HG02642 (cell line): Measurements from ENCODE around the gene ACAD9.
"Not testable (repeated sequence)": the region's sequence is repeated elsewhere in the genome, so short reads cannot be mapped to it uniquely, and the experiment has no call there.

Experiments
- ATAC-seq: cut with Tn5 transposase; IDR thresholded peaks from one replicate; pipeline ENCODE4 v1.9.1; 2021; ENCODE audit warnings: mild to moderate bottlenecking; ENCODE audit not compliant: unreplicated experiment, poor library complexity

The ACAD9 gene

DNA sequence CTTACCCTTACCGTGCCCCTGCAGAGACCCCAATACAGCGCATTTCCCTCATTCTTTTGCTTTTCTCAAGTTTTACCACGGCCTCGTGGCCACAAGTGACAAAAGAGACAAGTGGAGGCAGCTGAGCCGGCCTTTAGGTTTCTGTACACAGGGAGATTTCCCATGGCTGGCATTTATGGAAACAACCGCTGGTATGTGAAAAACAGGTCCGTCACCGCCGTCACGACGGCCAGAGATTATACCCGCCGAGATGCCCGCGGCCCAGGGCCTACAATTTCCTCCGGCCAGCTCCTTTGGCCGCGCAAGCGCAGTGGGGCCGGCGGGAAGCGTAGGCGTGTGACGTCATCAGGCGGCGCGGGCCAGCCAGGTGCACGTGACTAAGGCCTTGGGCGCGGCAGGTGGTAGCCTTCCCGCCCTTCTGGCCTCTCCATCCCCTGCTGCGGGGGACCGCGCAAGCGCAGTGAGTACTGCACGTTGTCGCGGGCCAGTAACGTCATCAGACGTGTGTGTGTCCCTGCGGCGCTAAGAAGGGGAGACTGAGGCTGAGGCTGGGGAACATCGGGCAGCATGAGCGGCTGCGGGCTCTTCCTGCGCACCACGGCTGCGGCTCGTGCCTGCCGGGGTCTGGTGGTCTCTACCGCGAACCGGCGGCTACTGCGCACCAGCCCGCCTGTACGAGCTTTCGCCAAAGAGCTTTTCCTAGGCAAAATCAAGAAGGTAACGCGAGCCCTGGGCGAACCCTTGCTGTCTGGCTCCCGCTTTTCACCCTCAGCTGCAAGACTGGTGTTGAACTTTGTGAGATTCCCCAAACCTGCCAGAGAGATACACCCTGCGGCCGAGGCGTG, at the start of gene ACAD9:
Gene ACAD9 (plus strand): TSS at position 496 of the 845 bp plus-strand sequence. CDS start 72 bp downstream, at position 568.
- peak; percentile 93 for ATAC-seq

DNA sequence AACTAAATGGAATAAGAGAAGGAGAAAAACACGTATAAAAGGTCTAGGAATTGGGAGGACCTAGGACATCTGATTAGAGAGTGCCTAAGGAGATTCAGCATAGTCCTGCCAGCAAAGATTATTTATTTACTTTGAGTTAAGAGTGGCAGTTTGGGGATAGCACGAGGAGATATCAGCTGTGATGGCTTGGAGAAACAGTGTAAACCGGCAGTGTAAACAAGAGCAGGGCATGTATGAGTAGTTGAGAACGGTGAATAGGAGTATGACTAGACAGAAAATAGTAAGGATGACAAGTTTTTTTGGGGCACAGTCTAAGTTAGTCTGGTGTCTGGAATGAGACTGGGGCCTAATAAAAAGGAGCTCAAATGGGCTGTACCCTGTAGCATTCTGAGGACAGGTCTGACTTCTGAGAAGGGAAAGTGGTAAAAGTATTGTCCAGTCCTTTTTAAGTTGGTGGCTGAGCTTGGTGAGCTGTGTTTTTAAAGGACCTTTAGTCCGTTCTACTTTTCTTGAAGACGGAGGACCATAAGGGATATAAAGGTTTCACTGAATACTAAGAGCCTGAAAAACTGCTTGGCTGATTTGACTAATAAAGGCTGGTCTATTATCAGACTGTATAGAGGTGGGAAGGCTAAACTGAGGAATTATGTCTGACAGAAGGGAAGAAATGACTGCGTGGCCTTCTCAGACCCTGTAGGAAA, 49.3 kb upstream of the ACAD9 start:
- ATAC-seq: not testable (repeated sequence)

DNA sequence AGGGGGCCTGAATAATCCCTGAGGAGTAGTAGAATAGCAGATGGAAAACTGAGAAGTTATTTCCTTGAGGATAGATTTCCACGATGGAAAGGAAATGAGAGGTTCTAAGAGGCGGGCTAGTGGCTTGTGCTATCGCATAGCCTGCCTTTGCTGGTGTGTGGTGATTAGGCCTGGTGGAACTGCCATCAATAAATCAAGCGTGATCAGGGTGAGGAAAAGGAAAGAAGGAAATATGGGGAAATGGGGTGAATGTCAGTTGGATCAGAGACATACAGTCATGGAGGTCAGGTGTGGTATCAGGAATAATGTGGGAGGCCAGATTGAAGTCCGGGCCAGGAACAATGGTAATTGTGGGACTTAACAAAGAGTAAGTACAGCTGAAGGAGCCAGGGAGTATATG, 48.7 kb upstream of the ACAD9 start:
- not testable (repeated sequence) for ATAC-seq

DNA sequence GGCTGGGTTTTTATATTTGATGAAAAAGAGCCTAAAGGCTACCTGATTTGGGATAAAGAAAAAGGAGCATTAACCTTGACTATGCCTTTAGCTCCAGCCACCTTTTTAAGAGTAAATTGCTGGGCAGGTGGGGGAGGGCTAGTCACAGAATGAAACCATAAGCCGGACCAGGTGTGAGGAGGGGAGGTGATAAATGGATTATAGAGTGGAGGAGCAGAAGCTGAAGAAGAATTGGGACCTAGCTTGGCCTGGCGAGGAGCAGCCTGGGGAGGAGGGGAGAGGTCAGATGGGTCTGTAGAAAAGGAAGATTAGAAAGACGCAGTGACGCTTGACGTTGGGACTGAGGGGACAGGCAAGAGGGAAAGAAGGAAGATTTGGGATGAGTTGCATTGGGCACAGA, 46.4 kb upstream of the ACAD9 start:
- not testable (repeated sequence) for ATAC-seq

DNA sequence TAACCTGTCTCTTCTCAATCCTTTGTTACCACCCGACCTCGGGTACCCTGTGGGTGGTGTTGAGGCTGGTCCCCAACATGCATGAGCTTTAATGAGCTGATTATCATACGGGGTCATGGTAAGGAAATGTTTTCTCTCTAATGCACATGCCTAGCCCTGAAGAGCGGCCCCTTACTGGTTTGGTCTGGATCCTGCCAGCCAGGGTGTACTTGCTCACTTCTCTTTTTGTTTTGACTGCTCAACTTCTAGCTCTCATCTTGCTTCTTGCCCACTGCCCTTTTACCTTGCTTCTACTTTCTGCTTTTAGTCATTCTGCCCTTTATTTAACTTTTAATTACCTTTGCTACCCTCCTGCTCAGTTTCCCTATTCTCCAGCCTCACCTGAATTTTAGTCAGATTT, 44.3 kb upstream of the ACAD9 start:
- no peak for ATAC-seq

DNA sequence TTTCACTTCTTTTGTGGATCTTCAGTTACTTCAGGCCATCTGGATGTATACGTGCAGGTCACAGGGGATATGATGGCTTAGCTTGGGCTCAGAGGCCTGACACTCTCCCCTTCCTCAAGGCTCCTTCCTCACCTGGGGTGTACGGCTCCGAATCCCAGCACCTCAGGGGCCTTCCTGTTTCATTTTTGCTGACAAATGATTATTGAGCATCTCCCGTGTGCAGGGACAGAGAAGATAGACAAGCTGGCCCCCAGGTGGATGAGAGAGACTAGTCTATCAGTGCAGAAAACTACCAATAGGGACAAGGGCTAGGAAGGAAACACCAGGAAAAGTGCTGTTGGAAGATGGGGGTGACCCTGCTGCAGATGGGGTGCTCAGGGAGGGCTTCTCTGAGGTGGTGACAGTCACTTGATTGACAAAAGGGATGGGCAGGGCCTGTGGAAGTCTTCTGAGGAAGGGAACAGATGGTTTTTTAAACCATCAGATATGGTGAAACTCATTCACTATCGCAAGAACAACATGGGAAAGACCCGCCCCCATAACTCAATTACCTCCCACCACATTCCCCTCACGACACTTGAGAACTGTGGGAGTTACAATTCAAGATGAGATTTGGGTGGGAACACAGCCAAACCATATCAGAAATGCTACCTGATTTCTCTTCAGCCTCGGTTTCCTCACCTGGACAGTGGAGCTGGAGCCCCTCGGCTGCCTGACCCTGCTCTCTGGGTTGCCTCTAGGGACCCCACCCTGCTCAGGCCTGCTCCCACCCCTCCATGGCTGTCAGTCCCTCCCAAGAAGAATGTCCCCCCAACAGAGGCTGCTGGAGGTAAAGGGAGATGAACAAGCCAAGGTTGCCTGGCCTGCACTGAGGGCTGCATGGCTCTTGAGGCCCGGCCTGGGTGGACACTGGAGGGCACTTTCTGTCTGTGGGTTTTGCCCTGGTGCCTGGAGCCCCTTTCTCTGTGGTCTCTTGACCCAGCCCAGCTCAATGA, 37.2 kb upstream of the ACAD9 start:
- no peak for ATAC-seq

DNA sequence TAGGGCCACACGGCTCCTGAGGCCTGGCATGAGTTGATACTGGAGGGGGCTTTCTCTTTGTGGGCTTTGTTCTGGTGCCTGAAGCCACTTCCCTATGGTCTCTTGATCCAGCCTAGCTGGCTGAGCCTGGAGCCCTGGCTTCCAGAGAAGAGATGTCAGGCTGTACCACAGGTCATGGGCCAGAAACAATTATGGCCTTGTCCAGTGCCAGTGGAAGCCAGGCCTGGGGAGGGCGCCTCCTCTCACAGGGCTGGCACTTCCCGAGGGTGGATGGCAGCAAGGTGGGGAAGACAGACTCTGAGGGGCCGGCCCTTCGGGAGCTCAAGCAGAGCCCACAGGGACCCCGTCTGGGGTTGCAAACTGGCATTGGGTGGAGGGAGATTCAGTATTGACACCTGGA, 34.9 kb upstream of the ACAD9 start:
- no peak for ATAC-seq

DNA sequence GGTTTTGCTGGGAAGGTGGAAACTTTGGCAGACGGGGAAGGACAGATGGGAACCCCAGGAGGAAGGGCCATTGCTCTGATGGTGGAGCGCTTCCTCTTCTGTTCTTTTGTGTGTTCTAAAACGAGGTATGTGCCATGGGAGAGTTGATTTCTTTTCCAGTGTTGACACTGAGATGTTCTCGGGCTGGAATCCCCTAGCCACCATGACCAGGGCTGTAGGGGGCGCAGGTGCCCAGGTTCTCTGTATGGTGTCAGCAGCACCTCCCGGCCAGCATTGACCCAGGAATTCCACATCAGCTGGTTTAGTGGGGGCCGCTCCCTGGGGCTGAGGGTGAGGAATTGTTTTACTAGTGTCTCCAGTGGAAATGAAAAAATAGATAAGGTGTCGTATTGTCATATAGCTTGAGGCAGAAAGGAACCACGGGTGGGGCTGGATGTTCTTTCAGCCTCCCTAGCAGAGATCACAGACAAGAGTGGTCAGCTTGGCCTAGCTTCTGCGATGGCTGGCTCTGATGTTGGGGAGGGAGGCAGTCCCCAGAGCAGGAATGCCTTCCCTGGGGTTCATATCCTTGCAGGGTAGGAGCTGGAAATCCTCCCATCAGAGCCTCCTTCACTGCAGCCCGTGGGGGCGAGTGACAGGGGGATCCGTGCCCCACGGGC, 34.2 kb upstream of the ACAD9 start:
- ATAC-seq: no peak

DNA sequence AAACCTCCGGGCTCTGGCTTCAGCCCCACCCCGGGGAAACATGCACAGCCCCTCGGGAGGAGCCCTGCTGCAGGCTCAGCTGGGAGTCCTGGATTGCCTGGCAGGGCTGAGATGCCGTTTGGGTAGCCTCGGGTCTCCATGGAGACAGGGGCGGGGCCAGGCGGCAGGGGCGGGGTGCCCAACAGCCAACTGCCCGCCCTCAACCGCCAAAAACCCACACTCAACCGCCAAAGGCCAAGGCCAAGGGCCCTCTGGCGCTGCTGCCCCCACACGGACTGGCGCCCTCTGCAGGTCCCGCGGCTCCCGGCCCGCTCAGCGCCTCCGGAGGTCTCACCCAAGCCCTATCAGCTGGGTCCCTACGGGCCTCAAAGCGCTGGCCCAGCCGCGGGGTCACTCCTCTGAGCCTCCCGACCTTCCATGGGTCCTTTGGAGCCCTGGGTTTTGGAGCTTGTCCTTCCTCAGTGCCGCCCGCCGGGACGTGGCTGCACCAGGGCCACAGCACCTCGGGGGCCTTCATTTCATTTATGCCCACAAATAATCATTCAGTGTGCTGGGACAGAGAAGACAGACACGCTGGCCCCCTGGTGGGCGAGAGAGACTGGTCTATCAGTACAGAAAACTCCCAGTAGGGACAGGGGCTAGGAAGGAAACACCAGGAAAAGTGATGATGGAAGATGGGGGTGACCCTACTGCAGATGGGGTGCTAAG, 33.5 kb upstream of the ACAD9 start:
- peak; percentile 70 for ATAC-seq

DNA sequence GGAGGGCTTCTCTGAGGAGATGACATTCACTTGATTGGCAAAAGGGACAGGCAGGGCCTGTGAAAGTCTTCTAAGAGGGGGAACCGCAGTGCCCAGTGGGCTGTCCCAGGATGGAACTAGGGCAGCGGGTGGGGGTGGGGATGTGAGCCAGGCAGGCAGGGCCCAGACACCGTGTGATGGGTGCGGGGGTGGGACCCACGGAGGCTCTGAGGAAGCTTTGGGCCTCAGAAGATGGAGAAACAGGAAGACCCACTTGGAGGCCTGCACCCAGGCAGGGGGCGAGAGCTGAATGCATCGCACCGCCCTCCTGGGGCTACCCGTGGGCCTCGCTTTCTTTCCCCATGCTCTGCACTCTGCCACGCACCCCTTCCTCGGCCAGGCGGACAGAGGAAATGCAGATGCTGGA, 32.9 kb upstream of the ACAD9 start:
- no peak for ATAC-seq

DNA sequence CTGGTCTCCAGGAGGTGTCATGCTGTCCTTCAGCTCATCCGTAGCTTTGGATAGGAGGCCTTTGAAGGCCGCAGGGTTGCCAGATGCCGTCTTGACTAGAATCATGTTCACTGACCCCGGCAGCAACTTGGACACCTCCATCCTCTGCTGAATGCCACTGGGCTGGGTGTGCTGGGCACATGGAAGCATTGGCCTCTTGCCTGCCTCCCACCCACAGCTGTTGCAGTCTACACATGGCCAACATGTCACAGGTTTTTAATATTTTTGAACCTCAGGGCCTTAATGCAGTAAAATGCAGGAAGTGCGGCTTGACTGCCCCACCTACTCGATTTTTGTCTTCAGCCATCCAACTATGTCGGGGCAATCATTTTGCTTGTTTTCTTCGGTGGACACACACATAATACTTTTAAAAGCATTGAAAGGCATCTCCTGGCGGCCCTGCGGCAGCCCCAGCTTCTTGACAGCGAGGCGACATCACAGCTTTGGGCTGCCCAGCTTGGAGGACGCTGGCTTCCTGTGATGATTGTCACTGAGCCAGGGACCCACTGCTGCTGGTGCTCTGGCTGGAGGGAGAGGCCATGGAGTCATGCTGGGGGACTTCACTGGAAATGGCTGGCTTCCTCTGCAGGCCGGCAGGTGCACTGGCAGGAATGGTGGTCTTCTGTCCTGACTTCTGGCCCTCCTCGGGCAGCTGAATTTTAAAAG, 31.6 kb upstream of the ACAD9 start:
- ATAC-seq: no peak

DNA sequence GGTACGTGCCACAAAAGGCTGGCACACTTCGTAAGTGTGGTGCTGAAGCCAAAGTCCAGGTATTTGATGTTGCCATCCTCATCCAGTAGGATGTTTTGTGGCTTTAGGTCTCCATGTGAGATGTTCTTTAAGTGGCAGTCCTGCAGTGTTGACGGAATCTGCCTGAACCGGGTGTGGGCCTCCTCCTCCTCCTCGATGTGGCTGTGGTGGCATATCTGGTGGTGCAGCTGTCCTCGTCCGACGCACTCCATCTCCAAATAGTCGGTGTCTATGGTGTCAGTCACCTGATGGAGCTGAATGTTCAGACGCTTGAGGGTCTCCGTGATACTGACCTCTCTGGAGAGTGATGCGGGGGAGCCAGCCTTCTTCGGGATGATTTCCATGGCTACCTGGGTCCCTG, 30.5 kb upstream of the ACAD9 start:
- ATAC-seq: no peak

DNA sequence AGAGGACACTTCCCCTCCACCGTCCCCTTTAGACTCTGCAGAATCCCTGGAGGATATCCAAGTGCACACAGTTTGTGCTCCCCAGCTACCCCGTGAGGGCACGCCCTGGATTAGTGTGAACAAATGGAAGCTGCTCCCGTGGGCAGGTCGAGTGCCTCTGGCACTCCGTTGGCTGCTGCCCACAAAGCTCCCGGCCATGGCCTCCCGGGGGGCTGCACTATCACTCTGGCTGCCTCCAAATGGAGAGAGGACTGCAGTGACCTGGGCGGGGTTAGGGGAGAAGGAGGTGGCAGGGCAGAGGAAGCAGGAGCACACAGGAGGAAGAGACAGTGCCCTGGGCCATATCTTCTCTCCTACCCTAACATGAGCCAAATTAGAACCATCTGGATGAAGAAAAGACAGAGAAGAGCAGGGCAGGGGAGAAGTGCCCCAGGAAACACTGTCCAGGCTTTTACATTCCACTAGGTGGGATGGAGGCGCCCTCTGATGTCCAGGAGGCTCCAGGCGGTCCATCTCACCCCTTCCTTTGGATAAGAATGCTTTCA, 29.4 kb upstream of the ACAD9 start:
- ATAC-seq: no peak

DNA sequence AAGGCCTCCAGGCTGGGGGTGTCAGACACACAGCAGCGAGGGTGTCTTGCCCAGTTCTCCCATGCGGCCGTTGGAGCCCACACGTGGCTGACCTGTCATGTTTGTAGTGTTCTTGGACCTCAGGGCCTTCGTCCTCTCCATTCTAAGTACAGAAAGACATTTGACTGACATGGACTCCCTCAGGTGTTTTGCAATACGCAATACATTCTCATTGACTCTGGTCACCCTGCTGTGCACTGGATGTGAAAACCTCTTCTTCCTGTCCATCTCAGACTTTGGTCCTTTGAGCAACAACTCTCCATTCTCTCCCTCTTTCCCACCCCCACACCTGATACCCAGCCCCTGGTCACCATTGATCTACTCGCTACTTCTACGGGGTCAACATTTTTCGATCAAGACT, 28.9 kb upstream of the ACAD9 start:
- ATAC-seq: no peak

DNA sequence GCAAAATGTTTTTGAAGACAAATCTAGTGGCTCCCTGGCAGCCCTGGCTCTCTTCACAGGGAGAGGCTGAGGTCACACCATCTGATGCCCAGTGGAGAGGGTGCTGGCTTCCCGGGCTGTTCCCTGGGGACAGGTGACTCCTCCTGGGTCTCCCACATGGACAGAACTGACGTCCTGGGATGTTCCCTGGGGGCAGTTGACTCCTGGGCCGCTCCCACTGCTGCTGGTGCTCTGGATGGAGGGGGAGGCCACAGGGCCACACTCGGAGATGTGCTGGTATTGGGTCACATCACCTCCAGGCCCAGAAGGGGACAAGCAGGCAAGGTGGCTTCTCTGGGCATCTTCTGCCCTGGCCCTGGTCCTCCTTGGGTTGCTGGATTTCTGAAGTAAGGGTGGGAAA, 27.8 kb upstream of the ACAD9 start:
- ATAC-seq: no peak

DNA sequence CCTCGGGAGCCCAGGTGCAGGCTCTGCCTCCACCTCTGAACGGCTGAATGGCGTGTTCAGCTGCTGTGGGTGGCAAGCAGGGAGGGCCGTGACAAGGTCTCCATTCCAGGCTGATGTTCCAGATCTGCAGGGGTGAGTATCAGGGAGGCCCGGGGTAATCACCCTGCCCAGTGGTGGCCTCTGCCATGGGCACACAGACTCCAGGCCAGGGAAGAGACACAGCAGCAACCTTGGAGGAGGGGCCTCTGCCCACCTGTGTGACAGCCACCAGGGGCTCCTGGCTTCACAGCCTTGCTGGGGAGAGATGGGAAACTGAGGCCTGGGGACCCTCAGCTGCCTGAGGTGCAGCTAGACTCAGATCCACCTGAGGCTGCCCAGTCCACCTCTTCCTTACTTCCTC, 25.6 kb upstream of the ACAD9 start:
- ATAC-seq: no peak

DNA sequence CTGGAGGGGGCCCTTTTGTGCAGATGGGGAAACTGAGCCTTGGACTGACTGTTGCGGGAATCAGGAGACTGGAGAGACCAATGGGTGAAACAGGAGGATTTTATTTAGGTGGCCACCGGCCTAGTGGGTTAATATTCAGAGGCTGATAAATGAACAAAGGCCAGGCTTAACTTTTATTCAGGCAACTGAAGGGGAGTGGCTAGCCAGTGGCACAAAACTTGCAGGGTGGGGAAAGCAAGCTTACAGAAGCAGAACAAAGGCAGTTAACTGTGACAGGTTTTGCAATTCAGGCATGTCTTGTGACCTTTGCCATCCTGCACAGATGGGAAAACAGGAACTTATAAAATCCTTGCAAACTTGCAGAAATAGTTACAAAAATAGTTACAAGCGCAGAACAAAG, 24.9 kb upstream of the ACAD9 start:
- no peak for ATAC-seq

DNA sequence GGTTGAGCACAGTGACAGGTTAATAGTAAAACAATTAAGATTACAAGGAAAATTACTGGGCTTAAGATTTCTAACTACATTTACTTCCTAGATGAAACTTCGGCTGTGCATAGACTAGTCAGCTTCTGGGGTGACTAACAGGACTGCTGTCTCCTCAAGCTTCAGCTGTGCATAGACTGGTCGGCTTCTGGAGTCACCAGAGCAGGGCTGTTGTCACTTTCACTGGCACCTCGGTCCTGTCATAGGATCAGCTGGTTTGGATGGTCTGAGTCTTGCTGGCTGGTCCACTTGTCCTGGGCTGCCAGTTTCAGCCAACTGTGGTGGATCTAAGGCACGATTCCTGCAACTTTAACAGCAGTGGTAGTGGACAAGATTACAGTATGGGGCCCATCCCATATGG, 23.9 kb upstream of the ACAD9 start:
- no peak for ATAC-seq

DNA sequence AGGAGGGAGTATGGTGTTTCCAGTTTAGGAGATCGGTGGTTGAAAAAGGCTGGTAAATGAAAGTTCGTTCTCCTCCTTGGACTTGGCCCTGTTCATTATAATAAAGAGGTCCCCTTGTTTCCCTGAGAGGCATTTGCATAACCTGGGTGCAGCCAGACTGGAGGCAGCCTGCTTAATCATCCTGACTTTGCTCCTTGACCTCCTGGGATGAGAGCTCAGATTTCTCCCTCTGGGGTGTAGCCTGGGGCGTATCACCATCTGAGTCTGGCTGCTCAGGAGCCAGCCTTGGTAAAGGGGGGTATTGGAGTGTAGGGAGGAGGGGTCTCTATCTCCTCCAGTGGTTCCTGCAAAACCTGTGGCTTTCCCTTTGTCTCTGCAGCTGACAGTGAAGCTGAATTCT, 21.3 kb upstream of the ACAD9 start:
- ATAC-seq: no peak
